Measurements from ENCODE around the gene RBM43.

The RBM43 gene

GRCh38 chr2:151200844-151201243, 60.8 kb downstream of the RBM43 start:
- no CpG with 5 or more reads among the region's 2 CpGs for WGBS (ENCODE audit: insufficient coverage)
- H3K4me3 ChIP-seq (ENCODE audit: control insufficient read depth in 1 of 7, extremely low read depth in 1 of 7, insufficient read depth in 4 of 7, low read depth in 2 of 7, low read length in 6 of 7), result peak overlapping the region in 2 of 7 experiments; percentile 19
- H3K9me3 ChIP-seq (ENCODE audit: control extremely low read depth in 1 of 5, control insufficient read depth in 4 of 5, insufficient read depth in 2 of 5, low read depth in 1 of 5, low read length in 4 of 5), result peaks cover 0 to 4% (median 0%) of the 10 kb centered on the region in 5 experiments
- POLR2A ChIA-PET, result interaction anchor here (0.6 kb wide), 1 partner anchor 68 kb away, joined by 3 read pairs; no protein-coding TSS in a partner anchor
- peak overlapping the region; percentile 17 to 47 for H3K27ac ChIP-seq (ENCODE audit: insufficient read depth in 1 of 2, low read depth in 1 of 2, low read length in 2 of 2, poor library complexity in 1 of 2, severe bottlenecking in 2 of 2)
- no peaks in the 10 kb centered on the region for H3K27me3 ChIP-seq (replicated peaks in 2 of 5; ENCODE audit: control insufficient read depth in 4 of 5, insufficient read depth in 5 of 5, low read length in 4 of 5)
- peak; percentile 54 to 94 (median 90) for DNase-seq
- H3K4me1 ChIP-seq (ENCODE audit: control extremely low read depth in 1 of 4, control insufficient read depth in 4 of 4, insufficient read depth in 4 of 4, low read length in 3 of 4), result peaks cover 0 to 14% (median 11%) of the 10 kb centered on the region in 4 experiments
- CTCF ChIA-PET, result no interaction called here
- no peaks in the 10 kb centered on the region for H3K36me3 ChIP-seq (ENCODE audit: control insufficient read depth in 4 of 4, insufficient read depth in 4 of 4, low read length in 3 of 4)

GRCh38 chr2:151200277-151200676, 61.4 kb downstream of the RBM43 start:
- Histone ChIP-seq H3K4me1 (ENCODE audit: control extremely low read depth in 1 of 4, control insufficient read depth in 4 of 4, insufficient read depth in 4 of 4, low read length in 3 of 4) (peaks cover 0 to 14% (median 11%) of the 10 kb centered on the region in 4 experiments), H3K27ac (ENCODE audit: insufficient read depth in 1 of 2, low read depth in 1 of 2, low read length in 2 of 2, poor library complexity in 1 of 2, severe bottlenecking in 2 of 2) (peak overlapping the region in 1 of 2 experiments; percentile 17), H3K9me3 (ENCODE audit: control extremely low read depth in 1 of 5, control insufficient read depth in 4 of 5, insufficient read depth in 2 of 5, low read depth in 1 of 5, low read length in 4 of 5) (peaks cover 0 to 4% (median 0%) of the 10 kb centered on the region in 5 experiments), H3K27me3 (replicated peaks in 2 of 5; ENCODE audit: control insufficient read depth in 4 of 5, insufficient read depth in 5 of 5, low read length in 4 of 5) (no peaks in the 10 kb centered on the region), H3K36me3 (ENCODE audit: control insufficient read depth in 4 of 4, insufficient read depth in 4 of 4, low read length in 3 of 4) (no peaks in the 10 kb centered on the region), H3K4me3 (ENCODE audit: control insufficient read depth in 1 of 7, extremely low read depth in 1 of 7, insufficient read depth in 4 of 7, low read depth in 2 of 7, low read length in 6 of 7) (peak overlapping the region in 2 of 7 experiments; percentile 19)
- CTCF ChIA-PET, result no interaction called here
- DNase-seq, result no peak
- WGBS (ENCODE audit: insufficient coverage), result 100% methylated on average over 2 of the region's 5 CpGs
- POLR2A ChIA-PET, result no interaction called here

GRCh38 chr2:151198645-151199044, 63.0 kb downstream of the RBM43 start:
- CTCF ChIA-PET, result no interaction called here
- WGBS (ENCODE audit: insufficient coverage), result 88% methylated on average over 1 of the region's 2 CpGs

More at GRCh38 chr2:151198645-151199044, 63.0 kb downstream of the RBM43 start:
- DNase-seq, result no peak
- H3K27ac ChIP-seq (ENCODE audit: insufficient read depth in 1 of 2, low read depth in 1 of 2, low read length in 2 of 2, poor library complexity in 1 of 2, severe bottlenecking in 2 of 2), result no peak overlapping the region
- no peaks in the 10 kb centered on the region for H3K27me3 ChIP-seq (replicated peaks in 2 of 5; ENCODE audit: control insufficient read depth in 4 of 5, insufficient read depth in 5 of 5, low read length in 4 of 5)
- peaks cover 0 to 14% (median 11%) of the 10 kb centered on the region in 4 experiments for H3K4me1 ChIP-seq (ENCODE audit: control extremely low read depth in 1 of 4, control insufficient read depth in 4 of 4, insufficient read depth in 4 of 4, low read length in 3 of 4)
- H3K36me3 ChIP-seq (ENCODE audit: control insufficient read depth in 4 of 4, insufficient read depth in 4 of 4, low read length in 3 of 4), result no peaks in the 10 kb centered on the region
- POLR2A ChIA-PET, result no interaction called here
- H3K4me3 ChIP-seq (ENCODE audit: control insufficient read depth in 1 of 7, extremely low read depth in 1 of 7, insufficient read depth in 4 of 7, low read depth in 2 of 7, low read length in 6 of 7), result no peak overlapping the region
- peaks cover 0 to 4% (median 0%) of the 10 kb centered on the region in 5 experiments for H3K9me3 ChIP-seq (ENCODE audit: control extremely low read depth in 1 of 5, control insufficient read depth in 4 of 5, insufficient read depth in 2 of 5, low read depth in 1 of 5, low read length in 4 of 5)
